Vagina (tissue), 2 donors: ENCODE measurements around the gene RAN.

Experiments used
- POLR2AphosphoS5 ChIP-seq, 2 donors: sonication (generic); formaldehyde crosslinking; IDR thresholded peaks; one replicate each; pipeline ENCODE4 v1.9.0; 2017; ENCODE audit warnings: antibody characterized with exemption in 2 of 2, mild to moderate bottlenecking in 2 of 2, low read depth in 1 of 2; ENCODE audit not compliant: insufficient read depth in 1 of 2
- TF ChIP-seq, protein P1 (sequence below), 3 experiments: fragments of 450-650 bp in 2 of 3; fragments of 200-600 bp in 1 of 3; sonication (generic) in 1 of 3; IDR thresholded peaks; one replicate each; pipeline ENCODE4 v1.5.1; 2017 to 2019; ENCODE audit warnings: antibody characterized with exemption in 3 of 3, mild to moderate bottlenecking in 2 of 3, moderate library complexity in 2 of 3

DNA sequence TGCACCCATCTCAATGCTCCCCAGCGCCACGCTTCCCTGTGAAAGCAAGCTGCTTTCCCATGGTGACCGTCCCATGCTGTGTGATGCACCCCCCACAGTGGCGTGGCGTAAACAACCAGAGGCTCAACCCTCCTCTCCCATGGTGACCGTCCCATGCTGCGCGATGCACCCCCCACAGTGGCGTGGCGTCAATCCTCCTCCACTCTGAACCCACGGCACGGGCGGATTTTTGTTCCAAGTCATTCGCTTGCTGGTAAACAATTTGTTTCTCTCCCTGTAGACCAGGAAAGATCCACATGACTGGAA, 41.7 kb upstream of the RAN start:
- TF ChIP-seq, protein P1, sequence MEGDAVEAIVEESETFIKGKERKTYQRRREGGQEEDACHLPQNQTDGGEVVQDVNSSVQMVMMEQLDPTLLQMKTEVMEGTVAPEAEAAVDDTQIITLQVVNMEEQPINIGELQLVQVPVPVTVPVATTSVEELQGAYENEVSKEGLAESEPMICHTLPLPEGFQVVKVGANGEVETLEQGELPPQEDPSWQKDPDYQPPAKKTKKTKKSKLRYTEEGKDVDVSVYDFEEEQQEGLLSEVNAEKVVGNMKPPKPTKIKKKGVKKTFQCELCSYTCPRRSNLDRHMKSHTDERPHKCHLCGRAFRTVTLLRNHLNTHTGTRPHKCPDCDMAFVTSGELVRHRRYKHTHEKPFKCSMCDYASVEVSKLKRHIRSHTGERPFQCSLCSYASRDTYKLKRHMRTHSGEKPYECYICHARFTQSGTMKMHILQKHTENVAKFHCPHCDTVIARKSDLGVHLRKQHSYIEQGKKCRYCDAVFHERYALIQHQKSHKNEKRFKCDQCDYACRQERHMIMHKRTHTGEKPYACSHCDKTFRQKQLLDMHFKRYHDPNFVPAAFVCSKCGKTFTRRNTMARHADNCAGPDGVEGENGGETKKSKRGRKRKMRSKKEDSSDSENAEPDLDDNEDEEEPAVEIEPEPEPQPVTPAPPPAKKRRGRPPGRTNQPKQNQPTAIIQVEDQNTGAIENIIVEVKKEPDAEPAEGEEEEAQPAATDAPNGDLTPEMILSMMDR (IDR thresholded peaks at IDR 0.05), result no peak
- no peak for TF ChIP-seq POLR2AphosphoS5 (IDR thresholded peaks at IDR 0.05; ENCODE audit: insufficient read depth in 1 of 2, low read depth in 1 of 2)
